K562 (cell line): Measurements from ENCODE around the gene NOP58. TPM values are rescaled to one million over a fixed set of nuclear protein-coding genes. Genes with fewer than 3 reads are reported as not detected.

ENCODE experiments used
- BRF2 ChIP-seq: IDR thresholded peaks from 3 replicates; pipeline ENCODE4 v1.6.1; 2011; ENCODE audit warnings: borderline replicate concordance, mild to moderate bottlenecking; ENCODE audit not compliant: insufficient read length, insufficient read depth
- CEBPZ ChIP-seq: fragments of 150-350 bp; IDR thresholded peaks from 2 replicates; pipeline ENCODE4 v1.6.1; 2014; ENCODE audit warnings: low read depth, mild to moderate bottlenecking, low read length, borderline replicate concordance
- FOXA1 ChIP-seq: fragments of 450-650 bp; IDR thresholded peaks from 2 replicates; pipeline ENCODE4 v1.6.1; 2016; ENCODE audit warnings: mild to moderate bottlenecking, borderline replicate concordance
- HCFC1 ChIP-seq: IDR thresholded peaks from 2 replicates; pipeline ENCODE4 v1.6.1; 2012; ENCODE audit warnings: low read depth, low read length, improper control_type of control experiment
- HDAC1 ChIP-seq, 2 experiments: fragments of 450-650 bp; IDR thresholded peaks; 2 replicates each; pipeline ENCODE4 v1.6.1; 2016 to 2017; ENCODE audit warnings: inconsistent platforms in 1 of 2, mild to moderate bottlenecking in 1 of 2, moderate library complexity in 1 of 2
- KLF10 ChIP-seq: fragments of 250-450 bp; sonication (Bioruptor Pico); IDR thresholded peaks from 2 replicates; pipeline ENCODE4 v1.6.1; 2021; ENCODE audit warnings: matching md5 sums
- MCM7 ChIP-seq, 2 experiments: fragments of 450-650 bp; IDR thresholded peaks; 2 replicates each; pipeline ENCODE4 v1.6.1; 2016 to 2018
- MXD1 ChIP-seq: fragments of 250-450 bp; sonication (Bioruptor Pico); IDR thresholded peaks from 2 replicates; pipeline ENCODE4 v1.8.0; 2021; ENCODE audit warnings: borderline replicate concordance, mild to moderate bottlenecking, moderate library complexity; ENCODE audit not compliant: poor library complexity, severe bottlenecking
- SAP30 ChIP-seq: fragments of 200-600 bp; sonication (generic); IDR thresholded peaks from 2 replicates; pipeline ENCODE4 v1.6.1; 2012; ENCODE audit warnings: borderline replicate concordance, low read depth, mild to moderate bottlenecking, moderate library complexity, low read length, control low read depth, inconsistent platforms; ENCODE audit not compliant: insufficient read depth, poor library complexity, severe bottlenecking
- ZBTB40 ChIP-seq, 2 experiments: fragments of 450-650 bp in 1 of 2; sonication (generic) in 1 of 2; formaldehyde crosslinking in 1 of 2; IDR thresholded peaks; 2 replicates each; pipeline versions ENCODE4 v1.7.1 to v1.9.0; 2016 to 2022; ENCODE audit warnings: inconsistent platforms in 1 of 2, mild to moderate bottlenecking in 1 of 2, missing genetic modification reagents in 1 of 2
- polyA plus RNA-seq, 8 experiments: library from polyadenylated mRNA; depleted of rRNA in 4 of 8; stranded (reverse) in 5 of 8; unstranded in 3 of 8; fragments of >200 nt; fragmentation: Nextera tagmentation in 2 of 8; fragmentation: Illumina TruSeq in 1 of 8; extraction: Ambion mirVana in 2 of 8; extraction: Trizol in 1 of 8; gene quantifications; 2 replicates each; pipeline versions ENCODE4 v1.2.1 to v1.2.3, GENCODE V29; 2011 to 2014; ENCODE audit warnings: inconsistent platforms in 1 of 8, missing spikeins in 1 of 8
- total RNA-seq, 7 experiments: library from RNA; depleted of rRNA in 6 of 7; stranded (reverse); fragments of >200 nt in 6 of 7; fragmentation: Illumina TruSeq in 2 of 7; extraction: Trizol in 2 of 7; gene quantifications; 2 replicates each; pipeline versions ENCODE4 v1.2.1 to v1.2.3, GENCODE V29; 2011 to 2021; ENCODE audit warnings: low replicate concordance in 1 of 7

NOP58 gene
- total and polyA plus RNA-seq, 9 of the 15 experiments (the other 6 are each of a cell fraction or from before 2014, with no cell fraction given) = 132 to 332 (median 208) TPM

- TF ChIP-seq MCM7 (IDR thresholded peaks at IDR 0.05) (no peak), HCFC1 (peak; percentile 64), HDAC1 (IDR thresholded peaks at IDR 0.05) (peak in 1 of 2 experiments; percentile 89; a peak in 2 of 4 replicates), CEBPZ (no peak), KLF10 (CRISPR knock-in tag) (no peak), ZBTB40 (IDR thresholded peaks at IDR 0.05) (peak; percentile 90), ZBTB40 (CRISPR knock-in tag; IDR thresholded peaks at IDR 0.05) (no peak), SAP30 (peak; percentile 88), MXD1 (peak; percentile 6), BRF2 (no peak), FOXA1 (no peak)
Measured at GRCh38 chr2:202265467-202266277, at the start of gene NOP58 (continued).
